Liver (tissue), 9 donors: ENCODE results near the gene ZMYM3. TPM values are rescaled to one million over a fixed set of nuclear protein-coding genes. Genes with fewer than 3 reads are reported as not detected.

Experiments
- DNase-seq: peaks from one replicate; pipeline ENCODE4 v3.0.0-alpha.2; 2017; ENCODE audit warnings: low spot score
- H3K27ac ChIP-seq, 2 donors: one replicate each; pipeline ENCODE4 v1.7.0; 2013; ENCODE audit warnings: inconsistent platforms in 2 of 2, low read length in 2 of 2, control low read depth in 1 of 2, low read depth in 1 of 2, mild to moderate bottlenecking in 1 of 2
- H3K27me3 ChIP-seq, 4 donors: one replicate each; pipeline versions ENCODE4 v1.6.1 to v1.7.0; 2013; ENCODE audit warnings: low read length in 3 of 4, inconsistent platforms in 1 of 4, mild to moderate bottlenecking in 1 of 4, moderate library complexity in 1 of 4; ENCODE audit not compliant: control insufficient read depth in 4 of 4, insufficient read depth in 4 of 4
- H3K36me3 ChIP-seq, 4 donors: one replicate each; pipeline versions ENCODE4 v1.6.1 to v1.7.0; 2013; ENCODE audit warnings: low read length in 3 of 4, mild to moderate bottlenecking in 3 of 4, low read depth in 1 of 4, moderate library complexity in 1 of 4; ENCODE audit not compliant: control insufficient read depth in 4 of 4, insufficient read depth in 3 of 4
- H3K4me1 ChIP-seq, 4 donors: one replicate each; pipeline versions ENCODE4 v1.6.1 to v1.7.0; 2013; ENCODE audit warnings: low read length in 3 of 4, mild to moderate bottlenecking in 3 of 4, moderate library complexity in 1 of 4; ENCODE audit not compliant: control insufficient read depth in 4 of 4, insufficient read depth in 4 of 4
- H3K4me3 ChIP-seq, 3 donors: one replicate each; pipeline versions ENCODE4 v1.6.1 to v1.7.0; 2013; ENCODE audit warnings: low read length in 3 of 3, control low read depth in 1 of 3, low read depth in 1 of 3, mild to moderate bottlenecking in 1 of 3
- H3K9ac ChIP-seq, 2 donors: one replicate each; pipeline ENCODE4 v1.7.0; 2013; ENCODE audit warnings: low read length in 2 of 2, mild to moderate bottlenecking in 2 of 2, moderate library complexity in 2 of 2, control low read depth in 1 of 2, low read depth in 1 of 2
- H3K9me3 ChIP-seq, 4 donors: one replicate each; pipeline versions ENCODE4 v1.6.1 to v1.7.0; 2013; ENCODE audit warnings: low read length in 3 of 4; ENCODE audit not compliant: control insufficient read depth in 4 of 4
- ATF3 ChIP-seq: IDR thresholded peaks from 2 replicates; pipeline ENCODE4 v1.6.1; 2016; ENCODE audit warnings: antibody characterized with exemption
- CTCF ChIP-seq: fragments of 150-350 bp; IDR thresholded peaks from 2 replicates; pipeline ENCODE4 v1.5.1; 2017; ENCODE audit warnings: improper control_type of control experiment, low read depth, low read length; ENCODE audit not compliant: missing input control
- EGR1 ChIP-seq, 2 donors: IDR thresholded peaks; 2 replicates each; pipeline ENCODE4 v1.6.1; 2016 to 2018; ENCODE audit warnings: antibody characterized with exemption in 2 of 2, low read depth in 2 of 2
- FOXA1 ChIP-seq: IDR thresholded peaks from 2 replicates; pipeline ENCODE4 v1.6.1; 2016; ENCODE audit warnings: antibody characterized with exemption
- FOXA2 ChIP-seq: IDR thresholded peaks from 2 replicates; pipeline ENCODE4 v1.6.1; 2016; ENCODE audit warnings: antibody characterized with exemption
- GABPA ChIP-seq, 2 donors: IDR thresholded peaks in 1 of 2; conservative IDR thresholded peaks in 1 of 2; 2 replicates each; pipeline ENCODE4 v1.6.1; 2016; ENCODE audit warnings: antibody characterized with exemption in 2 of 2, mild to moderate bottlenecking in 1 of 2, moderate library complexity in 1 of 2
- HNF4A ChIP-seq, 2 donors: conservative IDR thresholded peaks; 2 replicates each; pipeline ENCODE4 v1.6.1; 2016; ENCODE audit warnings: antibody characterized with exemption in 2 of 2, mild to moderate bottlenecking in 2 of 2
- HNF4G ChIP-seq: IDR thresholded peaks from 2 replicates; pipeline ENCODE4 v1.6.1; 2016; ENCODE audit warnings: antibody characterized with exemption
- JUND ChIP-seq, 2 donors: IDR thresholded peaks; 2 replicates each; pipeline ENCODE4 v1.6.1; 2016; ENCODE audit warnings: antibody characterized with exemption in 2 of 2
- MAX ChIP-seq: IDR thresholded peaks from 2 replicates; pipeline ENCODE4 v1.6.1; 2016; ENCODE audit warnings: antibody characterized with exemption
- NR2F2 ChIP-seq: IDR thresholded peaks from 2 replicates; pipeline ENCODE4 v1.6.1; 2016; ENCODE audit warnings: antibody characterized with exemption
- RAD21 ChIP-seq, 2 donors: IDR thresholded peaks; 2 replicates each; pipeline ENCODE4 v1.6.1; 2016; ENCODE audit warnings: antibody characterized with exemption in 2 of 2, mild to moderate bottlenecking in 2 of 2
- REST ChIP-seq: IDR thresholded peaks from 2 replicates; pipeline ENCODE4 v1.6.1; 2016; ENCODE audit warnings: antibody characterized with exemption, mild to moderate bottlenecking
- RXRA ChIP-seq, 2 donors: IDR thresholded peaks; 2 replicates each; pipeline ENCODE4 v1.6.1; 2017 to 2018; ENCODE audit warnings: antibody characterized with exemption in 2 of 2, mild to moderate bottlenecking in 1 of 2
- SP1 ChIP-seq: IDR thresholded peaks from 2 replicates; pipeline ENCODE4 v1.6.1; 2018; ENCODE audit warnings: antibody characterized with exemption, mild to moderate bottlenecking
- TAF1 ChIP-seq: conservative IDR thresholded peaks from 2 replicates; pipeline ENCODE4 v1.6.1; 2016; ENCODE audit warnings: antibody characterized with exemption, mild to moderate bottlenecking
- YY1 ChIP-seq: IDR thresholded peaks from 2 replicates; pipeline ENCODE4 v1.6.1; 2016; ENCODE audit warnings: antibody characterized with exemption, mild to moderate bottlenecking
- WGBS: extraction: QIAGEN DNeasy Blood & Tissue Kit; methylation state at CpG from one replicate; pipeline ENCODE4 v1.1.7; 2013; 5-methylcytosine and 5-hydroxymethylcytosine counted together
- polyA plus RNA-seq, 2 donors: library from polyadenylated mRNA; stranded (reverse) in 1 of 2; unstranded in 1 of 2; fragments of 200-250 nt in 1 of 2; fragments of >200 nt in 1 of 2; fragmentation: Nextera tagmentation in 1 of 2; extraction: Ambion mirVana in 1 of 2; gene quantifications; one replicate each; pipeline versions ENCODE4 v1.2.1 to v1.2.3, GENCODE V29; 2013 to 2015
- total RNA-seq, 2 donors: library from RNA; depleted of rRNA; stranded (reverse); fragments of >200 nt; gene quantifications; one replicate each; pipeline ENCODE4 v1.2.3, GENCODE V29; 2014
- TF ChIP-seq, protein P1 (sequence below): IDR thresholded peaks from 2 replicates; pipeline ENCODE4 v1.6.1; 2016; ENCODE audit warnings: antibody characterized with exemption
- donor health status: healthy.
- donor health status: healthy.
- donor health status: healthy.
- donor health status: healthy.
- donor health status: healthy.

The ZMYM3 gene
- total and polyA plus RNA-seq, 4 donors: 4.5 to 13.3 (median 6.2) TPM

GRCh38 chrX:71217298-71217697 lies 36.6 kb downstream of the ZMYM3 start:
- no peak for DNase-seq
- peaks cover 4 to 64% (median 51%) of the 10 kb centered on the region in 4 donors for H3K4me1 ChIP-seq
- H3K27me3 ChIP-seq: no peaks in the 10 kb centered on the region
- WGBS: 39% methylated on average over 6 of the region's 6 CpGs
- peak; percentile 81 for TF ChIP-seq HNF4G
- TF ChIP-seq JUND (IDR thresholded peaks at IDR 0.05): peak; percentile 64 to 68
- TF ChIP-seq, protein P1, sequence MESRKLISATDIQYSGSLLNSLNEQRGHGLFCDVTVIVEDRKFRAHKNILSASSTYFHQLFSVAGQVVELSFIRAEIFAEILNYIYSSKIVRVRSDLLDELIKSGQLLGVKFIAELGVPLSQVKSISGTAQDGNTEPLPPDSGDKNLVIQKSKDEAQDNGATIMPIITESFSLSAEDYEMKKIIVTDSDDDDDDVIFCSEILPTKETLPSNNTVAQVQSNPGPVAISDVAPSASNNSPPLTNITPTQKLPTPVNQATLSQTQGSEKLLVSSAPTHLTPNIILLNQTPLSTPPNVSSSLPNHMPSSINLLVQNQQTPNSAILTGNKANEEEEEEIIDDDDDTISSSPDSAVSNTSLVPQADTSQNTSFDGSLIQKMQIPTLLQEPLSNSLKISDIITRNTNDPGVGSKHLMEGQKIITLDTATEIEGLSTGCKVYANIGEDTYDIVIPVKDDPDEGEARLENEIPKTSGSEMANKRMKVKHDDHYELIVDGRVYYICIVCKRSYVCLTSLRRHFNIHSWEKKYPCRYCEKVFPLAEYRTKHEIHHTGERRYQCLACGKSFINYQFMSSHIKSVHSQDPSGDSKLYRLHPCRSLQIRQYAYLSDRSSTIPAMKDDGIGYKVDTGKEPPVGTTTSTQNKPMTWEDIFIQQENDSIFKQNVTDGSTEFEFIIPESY: peak; percentile 49
- TF ChIP-seq RAD21 (IDR thresholded peaks at IDR 0.05): peak; percentile 13 to 46
- peak; percentile 45 for TF ChIP-seq YY1
- no peak for TF ChIP-seq EGR1 (IDR thresholded peaks at IDR 0.05; ENCODE audit: low read depth in 2 of 2)
- peak; percentile 52 for TF ChIP-seq MAX
- no peak for TF ChIP-seq CTCF
- peak; percentile 21 for TF ChIP-seq NR2F2
- no peak for TF ChIP-seq FOXA2
- peak in 1 of 2 donors; percentile 44 for TF ChIP-seq GABPA (IDR thresholded peaks at IDR 0.05 in 1 of 2, conservative IDR thresholded peaks at IDR 0.05 in 1 of 2)
- TF ChIP-seq RXRA (IDR thresholded peaks at IDR 0.05): peak; percentile 82 to 88
- TF ChIP-seq ATF3: no peak
- peak; percentile 83 for TF ChIP-seq SP1
- TF ChIP-seq FOXA1: peak; percentile 27
- TF ChIP-seq HNF4A (conservative IDR thresholded peaks at IDR 0.05): peak; percentile 93 to 97
- peak; percentile 51 for TF ChIP-seq REST
- TF ChIP-seq TAF1: peak; percentile 34
- H3K36me3 ChIP-seq: peaks cover 0 to 3% (median under 1%) of the 10 kb centered on the region in 4 donors
- peak overlapping the region in 1 of 2 donors; percentile 93 for H3K9ac ChIP-seq
- H3K4me3 ChIP-seq: peak overlapping the region; percentile 69 to 99 (median 71)
- peak overlapping the region; percentile 63 to 70 for H3K27ac ChIP-seq
- H3K9me3 ChIP-seq: no peaks in the 10 kb centered on the region
